ENCODE results near the gene CDH26.

CDH26 gene

DNA sequence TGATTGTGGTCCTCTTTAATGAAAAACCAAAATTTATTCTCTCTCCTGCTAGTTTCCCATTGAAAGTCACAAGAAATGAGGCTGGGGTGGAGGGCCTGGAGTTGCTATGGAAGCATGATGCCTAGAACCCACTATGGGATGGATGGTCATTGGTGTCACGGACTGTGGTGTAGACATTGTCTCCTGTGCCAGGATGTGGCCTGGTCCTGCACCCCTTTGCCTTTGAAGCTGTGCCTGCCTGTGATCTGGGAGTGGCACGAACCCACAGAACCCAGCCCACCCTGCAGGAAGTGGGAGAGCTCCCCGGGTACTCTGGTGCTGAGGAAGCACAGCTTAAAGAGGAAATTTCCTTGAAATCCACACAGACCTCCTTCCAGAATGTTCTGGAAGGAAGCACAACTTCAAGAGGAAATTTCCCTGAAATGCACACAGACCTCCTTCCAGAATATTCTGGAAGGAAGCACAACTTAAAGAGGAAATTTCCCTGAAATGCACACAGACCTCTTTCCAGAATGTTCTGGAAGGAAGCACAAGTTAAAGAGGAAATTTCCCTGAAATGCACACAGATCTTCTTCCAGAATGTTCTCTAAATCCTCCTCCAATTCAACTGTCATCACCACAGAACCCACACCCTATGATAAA, 105.6 kb downstream of the CDH26 start:
- DNase-seq (ENCODE audit: low read depth), result no peak
